GM18526 (cell line): ENCODE results near the gene TIGD1.

ENCODE experiments used
- POLR2A ChIP-seq: IDR thresholded peaks from 3 replicates; pipeline ENCODE4 v1.6.1; 2011; ENCODE audit not compliant: insufficient read length; ENCODE audit errors: extremely low read depth

Gene TIGD1

GRCh38 chr2:232545511-232546375 is 4.6 kb downstream of the TIGD1 start:
- no peak for TF ChIP-seq POLR2A

DNA sequence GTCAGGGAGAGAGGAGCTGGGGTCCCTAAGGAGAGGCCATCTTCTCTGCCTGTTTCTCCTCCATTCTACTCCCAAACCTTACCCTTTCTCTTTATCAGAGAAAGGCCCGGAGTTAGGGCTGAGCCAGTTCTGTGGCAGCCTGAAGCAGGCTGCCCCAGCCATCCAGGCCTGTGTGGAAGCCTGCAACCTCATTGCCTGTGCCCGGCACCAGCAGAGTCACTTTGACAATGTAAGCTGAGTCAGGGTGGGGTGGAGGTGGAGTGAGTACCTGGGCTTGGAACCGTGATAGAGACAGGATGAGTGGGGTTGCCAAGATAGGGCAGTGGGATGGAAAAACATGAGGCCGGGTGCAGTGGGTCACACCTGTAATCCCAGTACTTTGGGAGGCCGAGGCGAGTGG is 5.7 kb downstream of the TIGD1 start:
- no peak for TF ChIP-seq POLR2A

GRCh38 chr2:232543928-232544631 is 6.3 kb downstream of the TIGD1 start:
- no peak for TF ChIP-seq POLR2A

DNA sequence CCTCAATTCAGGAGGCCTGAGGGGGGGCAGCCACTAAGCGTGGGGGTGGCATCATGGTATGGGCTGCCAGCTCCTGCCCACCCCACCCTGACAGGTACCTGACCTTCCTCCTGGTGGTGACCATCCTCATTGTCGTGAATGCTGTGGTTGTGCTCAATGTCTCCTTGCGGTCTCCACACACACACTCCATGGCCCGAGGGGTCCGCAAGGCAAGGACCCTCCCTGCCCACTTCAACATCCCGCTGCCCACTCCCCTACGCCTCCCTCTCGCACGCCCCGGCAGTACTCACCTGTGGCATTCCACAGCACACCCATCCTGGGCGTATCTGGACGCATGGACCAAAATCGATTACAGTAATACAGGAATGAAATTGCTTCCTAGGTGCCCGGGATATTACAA is 6.9 kb downstream of the TIGD1 start:
- TF ChIP-seq POLR2A = no peak

- no peak for TF ChIP-seq POLR2A
Measured at GRCh38 chr2:232542715-232543467, 7.5 kb downstream of the TIGD1 start.

GRCh38 chr2:232541961-232542714 is 8.2 kb downstream of the TIGD1 start:
- TF ChIP-seq POLR2A = no peak

- TF ChIP-seq POLR2A = no peak
Measured at GRCh38 chr2:232541195-232541960, 9.0 kb downstream of the TIGD1 start.

GRCh38 chr2:232540441-232541041 is 9.8 kb downstream of the TIGD1 start:
- TF ChIP-seq POLR2A = no peak

- no peak for TF ChIP-seq POLR2A
Measured at GRCh38 chr2:232539298-232540231, 10.8 kb downstream of the TIGD1 start, which contains the start of gene CHRNG. Gene CHRNG, plus strand, starts transcription at chr2:232539692. Its CDS starts 56 bp downstream, at chr2:232539748.

GRCh38 chr2:232538671-232539070 is 11.7 kb downstream of the TIGD1 start:
- TF ChIP-seq POLR2A = no peak

DNA sequence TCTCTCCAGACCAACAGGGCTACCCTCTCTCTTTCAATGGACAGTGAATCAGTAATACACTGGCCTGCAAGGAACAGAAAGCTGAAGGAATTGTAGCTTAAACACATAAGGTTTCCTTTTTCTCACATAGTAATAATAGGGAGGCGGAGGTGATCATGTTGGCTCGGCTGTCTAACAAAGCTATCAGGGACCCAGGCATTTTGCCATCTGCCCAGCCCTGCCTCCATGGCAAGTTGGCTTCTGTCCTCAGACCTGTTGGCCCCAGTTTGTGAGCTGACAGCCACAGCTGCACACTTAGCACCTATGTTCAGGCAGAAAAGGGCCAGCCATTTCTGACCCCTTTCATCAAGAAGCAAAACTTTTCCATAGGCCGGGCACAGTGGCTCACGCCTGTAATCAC is 12.9 kb downstream of the TIGD1 start:
- no peak for TF ChIP-seq POLR2A

- TF ChIP-seq POLR2A = no peak
Measured at GRCh38 chr2:232537079-232537478, 13.3 kb downstream of the TIGD1 start.

- no peak for TF ChIP-seq POLR2A
Measured at GRCh38 chr2:232535761-232536530, 14.4 kb downstream of the TIGD1 start.
